GM23248 (cell line): ENCODE results near the gene METTL5.

Experiments
- EZH2 ChIP-seq: fragments of 200-600 bp; sonication (generic); IDR thresholded peaks from 2 replicates; pipeline ENCODE4 v1.6.1; 2018; ENCODE audit warnings: antibody characterized with exemption, mild to moderate bottlenecking; ENCODE audit not compliant: insufficient read depth, poor library complexity, severe bottlenecking
- EZH2phosphoT487 ChIP-seq: fragments of 200-600 bp; sonication (generic); IDR thresholded peaks from 2 replicates; pipeline ENCODE4 v1.6.1; 2018; ENCODE audit warnings: antibody characterized with exemption, moderate library complexity, mild to moderate bottlenecking, low read depth; ENCODE audit not compliant: insufficient read depth

DNA sequence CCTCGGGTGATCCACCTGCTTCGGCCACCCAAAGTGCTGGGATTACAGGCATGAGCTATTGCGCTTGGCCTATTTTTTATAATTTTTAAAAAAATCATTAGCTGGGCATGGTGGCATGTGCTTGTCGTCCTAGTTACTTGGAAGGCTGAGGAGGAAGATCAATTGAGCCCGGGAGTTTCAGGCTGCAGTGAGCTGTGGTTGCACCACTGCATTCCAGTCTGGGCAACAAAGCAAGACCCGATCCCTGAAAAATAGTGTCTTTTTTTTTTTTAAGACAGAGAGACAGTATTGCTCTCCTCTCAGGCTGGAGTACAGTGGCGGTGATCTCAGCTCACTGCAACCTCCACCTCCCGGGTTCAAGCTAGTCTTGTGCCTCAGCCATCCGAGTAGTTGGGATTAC lies 21.2 kb downstream of the METTL5 start:
- TF ChIP-seq EZH2 (no peak), EZH2phosphoT487 (no peak)
